Astrocyte (in vitro differentiated cells and primary cell): ENCODE results near the gene DSP. TPM values are rescaled to one million over a fixed set of nuclear protein-coding genes. Genes with fewer than 3 reads are reported as not detected.
A peak's percentile ranks its signal among the peaks of the same experiment; 100 is the strongest.

Source experiments
- DNase-seq: peaks from one replicate; pipeline ENCODE4 v3.0.0-alpha.2; 2010; ENCODE audit warnings: low read depth
- FAIRE-seq: peaks from 2 replicates; lab custom pipeline; 2011; peaks lifted over from hg19 to GRCh38; lab: Jason Lieb, UNC
- H2AFZ ChIP-seq: 2 replicates; pipeline ENCODE4 v1.6.0; 2012; ENCODE audit warnings: low read depth, low read length, inconsistent platforms
- H3K27ac ChIP-seq: 2 replicates; pipeline ENCODE4 v1.5.1; 2011; ENCODE audit warnings: low read depth, low read length, inconsistent platforms
- H3K27me3 ChIP-seq: 2 replicates; pipeline ENCODE4 v1.6.0; 2011; ENCODE audit warnings: low read length, inconsistent platforms; ENCODE audit not compliant: insufficient read depth
- H3K36me3 ChIP-seq: 2 replicates; pipeline ENCODE4 v1.5.1; 2011; ENCODE audit warnings: low read length, inconsistent platforms; ENCODE audit not compliant: insufficient read depth
- H3K4me1 ChIP-seq: 2 replicates; pipeline ENCODE4 v1.5.1; 2011; ENCODE audit warnings: low read length, inconsistent platforms; ENCODE audit not compliant: insufficient read depth
- H3K4me2 ChIP-seq: 2 replicates; pipeline ENCODE4 v1.6.0; 2012; ENCODE audit warnings: low read length, inconsistent platforms
- H3K4me3 ChIP-seq: 2 replicates; pipeline ENCODE4 v1.5.1; 2011; ENCODE audit warnings: low read depth, mild to moderate bottlenecking, low read length, inconsistent platforms; ENCODE audit not compliant: insufficient read depth
- H3K79me2 ChIP-seq: 2 replicates; pipeline ENCODE4 v1.6.0; 2012; ENCODE audit warnings: mild to moderate bottlenecking, low read length, inconsistent platforms; ENCODE audit not compliant: insufficient read depth
- H3K9ac ChIP-seq: 2 replicates; pipeline ENCODE4 v1.6.0; 2012; ENCODE audit warnings: mild to moderate bottlenecking, low read length, inconsistent platforms
- H3K9me3 ChIP-seq: 2 replicates; pipeline ENCODE4 v1.5.1; 2012; ENCODE audit warnings: low read depth, mild to moderate bottlenecking, low read length, inconsistent platforms; ENCODE audit not compliant: insufficient read depth
- H4K20me1 ChIP-seq: 2 replicates; pipeline ENCODE4 v1.6.0; 2012; ENCODE audit warnings: low read length, inconsistent platforms; ENCODE audit not compliant: insufficient read depth
- H3K27ac Mint-ChIP-seq: one replicate; pipeline ENCODE4 v1.8.0; 2021; ENCODE audit warnings: mild to moderate bottlenecking, mixed read lengths; ENCODE audit not compliant: unreplicated experiment
- H3K27me3 Mint-ChIP-seq: one replicate; pipeline ENCODE4 v1.8.0; 2021; ENCODE audit warnings: low read depth, mixed read lengths; ENCODE audit not compliant: unreplicated experiment
- H3K36me3 Mint-ChIP-seq: one replicate; pipeline ENCODE4 v1.8.0; 2021; ENCODE audit warnings: low read depth, mixed read lengths; ENCODE audit not compliant: unreplicated experiment
- H3K4me1 Mint-ChIP-seq: one replicate; pipeline ENCODE4 v1.8.0; 2021; ENCODE audit warnings: low read depth, mixed read lengths; ENCODE audit not compliant: unreplicated experiment
- H3K4me3 Mint-ChIP-seq: one replicate; pipeline ENCODE4 v1.8.0; 2021; ENCODE audit warnings: mild to moderate bottlenecking, moderate library complexity, mixed read lengths; ENCODE audit not compliant: unreplicated experiment
- H3K9me3 Mint-ChIP-seq: one replicate; pipeline ENCODE4 v1.8.0; 2021; ENCODE audit warnings: mild to moderate bottlenecking, mixed read lengths; ENCODE audit not compliant: unreplicated experiment
- EZH2 ChIP-seq: IDR thresholded peaks from 2 replicates; pipeline ENCODE4 v1.6.1; 2012; ENCODE audit warnings: mild to moderate bottlenecking, low read length, inconsistent platforms; ENCODE audit not compliant: insufficient read depth
- total RNA-seq: library from RNA; stranded (reverse); gene quantifications from 2 replicates; pipeline ENCODE4 v1.2.1, GENCODE V29; 2021
- TF ChIP-seq, protein P1 (sequence below): IDR thresholded peaks from 2 replicates; pipeline ENCODE4 v1.5.1; 2011; ENCODE audit warnings: low read depth, mild to moderate bottlenecking, inconsistent platforms, low read length, moderate library complexity; ENCODE audit not compliant: insufficient read depth

DSP gene
- total RNA-seq, 1 donor from 2014 or later = 468 TPM

DNA sequence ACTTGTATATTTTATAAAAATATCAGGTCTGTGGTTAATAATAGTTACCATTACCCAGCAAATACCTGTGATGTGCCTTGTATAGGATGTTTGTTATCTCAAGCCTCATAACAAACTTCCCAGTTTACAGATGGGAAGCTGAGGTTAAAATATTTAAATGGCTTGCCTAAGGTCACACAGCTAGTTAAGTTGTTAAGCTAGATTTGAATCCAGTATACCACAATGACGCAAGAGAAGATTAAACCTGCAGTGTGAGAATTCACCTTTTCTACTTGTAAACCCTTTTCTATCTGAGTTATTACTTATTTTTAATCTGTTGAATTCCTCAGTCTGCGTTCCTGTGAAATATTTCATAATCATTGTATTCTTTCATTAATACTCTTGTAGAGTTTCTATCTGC, 4.9 kb downstream of the DSP start:
- FAIRE-seq (no peak), DNase-seq (no peak)
- peaks cover 2% of the 10 kb centered on the region for H3K27me3 ChIP-seq
- peak overlapping the region; percentile 69 for H3K27ac Mint-ChIP-seq
- no peaks in the 10 kb centered on the region for H3K9me3 ChIP-seq
- H3K9ac ChIP-seq = no peak overlapping the region
- H3K27ac ChIP-seq = no peak overlapping the region
- peaks cover 8% of the 10 kb centered on the region for H3K4me1 ChIP-seq
- peaks cover 31% of the 10 kb centered on the region for H3K4me1 Mint-ChIP-seq
- H4K20me1 ChIP-seq = peaks cover 16% of the 10 kb centered on the region
- H3K4me3 ChIP-seq = no peak overlapping the region
- H3K4me2 ChIP-seq = no peak overlapping the region
- no peak overlapping the region for H2AFZ ChIP-seq
- H3K27me3 Mint-ChIP-seq = no peaks in the 10 kb centered on the region
- H3K79me2 ChIP-seq = peaks cover 96% of the 10 kb centered on the region
- TF ChIP-seq EZH2 = no peak
- TF ChIP-seq, protein P1, sequence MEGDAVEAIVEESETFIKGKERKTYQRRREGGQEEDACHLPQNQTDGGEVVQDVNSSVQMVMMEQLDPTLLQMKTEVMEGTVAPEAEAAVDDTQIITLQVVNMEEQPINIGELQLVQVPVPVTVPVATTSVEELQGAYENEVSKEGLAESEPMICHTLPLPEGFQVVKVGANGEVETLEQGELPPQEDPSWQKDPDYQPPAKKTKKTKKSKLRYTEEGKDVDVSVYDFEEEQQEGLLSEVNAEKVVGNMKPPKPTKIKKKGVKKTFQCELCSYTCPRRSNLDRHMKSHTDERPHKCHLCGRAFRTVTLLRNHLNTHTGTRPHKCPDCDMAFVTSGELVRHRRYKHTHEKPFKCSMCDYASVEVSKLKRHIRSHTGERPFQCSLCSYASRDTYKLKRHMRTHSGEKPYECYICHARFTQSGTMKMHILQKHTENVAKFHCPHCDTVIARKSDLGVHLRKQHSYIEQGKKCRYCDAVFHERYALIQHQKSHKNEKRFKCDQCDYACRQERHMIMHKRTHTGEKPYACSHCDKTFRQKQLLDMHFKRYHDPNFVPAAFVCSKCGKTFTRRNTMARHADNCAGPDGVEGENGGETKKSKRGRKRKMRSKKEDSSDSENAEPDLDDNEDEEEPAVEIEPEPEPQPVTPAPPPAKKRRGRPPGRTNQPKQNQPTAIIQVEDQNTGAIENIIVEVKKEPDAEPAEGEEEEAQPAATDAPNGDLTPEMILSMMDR = no peak
- no peaks in the 10 kb centered on the region for H3K9me3 Mint-ChIP-seq
- H3K36me3 Mint-ChIP-seq = peaks cover 26% of the 10 kb centered on the region
- peak overlapping the region; percentile 63 for H3K4me3 Mint-ChIP-seq
- H3K36me3 ChIP-seq = peaks cover 6% of the 10 kb centered on the region

DNA sequence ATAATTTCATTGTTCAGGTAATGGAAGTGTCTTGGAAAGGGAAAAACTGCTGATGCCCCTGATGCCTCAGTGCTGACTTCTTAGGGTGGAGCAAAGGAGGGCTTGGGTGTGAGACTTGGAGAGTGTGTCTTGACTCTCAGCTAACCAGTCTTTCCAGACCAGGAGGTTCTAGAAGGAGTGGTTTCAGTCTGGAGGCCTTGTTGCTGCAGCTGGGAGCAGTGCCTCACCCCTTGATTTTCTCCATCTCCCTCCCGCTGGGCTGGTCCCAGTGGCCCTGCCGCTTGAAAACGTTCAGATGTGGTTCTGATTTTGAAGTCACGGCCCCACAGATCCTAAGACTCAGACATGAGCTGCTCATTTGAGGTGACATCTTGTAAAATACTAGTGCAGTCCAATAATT, 5.4 kb downstream of the DSP start:
- Mint-ChIP-seq H3K4me3 (peak overlapping the region; percentile 63), H3K27me3 (no peaks in the 10 kb centered on the region), H3K36me3 (peaks cover 31% of the 10 kb centered on the region), H3K4me1 (peaks cover 35% of the 10 kb centered on the region), H3K9me3 (no peaks in the 10 kb centered on the region), H3K27ac (peak overlapping the region; percentile 69)
- Histone ChIP-seq H3K36me3 (peaks cover 6% of the 10 kb centered on the region), H3K27ac (no peak overlapping the region), H3K4me3 (no peak overlapping the region), H3K27me3 (peaks cover 2% of the 10 kb centered on the region), H3K4me1 (peaks cover 8% of the 10 kb centered on the region), H3K9me3 (no peaks in the 10 kb centered on the region), H3K4me2 (no peak overlapping the region), H4K20me1 (peaks cover 20% of the 10 kb centered on the region), H3K9ac (no peak overlapping the region), H2AFZ (no peak overlapping the region), H3K79me2 (peaks cover 96% of the 10 kb centered on the region)
- TF ChIP-seq, protein P1 = no peak
- TF ChIP-seq EZH2 = no peak
- FAIRE-seq (no peak), DNase-seq (no peak)

DNA sequence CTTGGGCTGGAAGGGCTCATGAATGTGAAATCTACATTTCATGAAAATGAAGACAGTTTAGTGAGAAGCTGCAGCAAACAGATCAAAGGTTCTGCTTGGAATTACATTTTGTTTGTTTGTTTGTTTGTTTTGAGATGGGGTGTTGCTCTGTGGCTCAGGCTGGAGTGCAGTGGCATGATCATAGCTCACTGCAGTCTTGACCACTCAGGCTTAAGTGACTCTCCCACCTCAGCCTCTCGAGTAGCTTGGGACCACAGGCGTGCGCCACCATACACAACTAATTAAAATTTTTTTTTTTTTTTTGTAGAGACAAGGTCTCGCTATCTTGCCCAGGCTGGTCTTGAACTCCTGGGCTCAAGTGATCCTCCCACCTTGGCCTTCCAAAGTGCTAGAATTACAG, 5.8 kb downstream of the DSP start:
- H3K4me2 ChIP-seq = no peak overlapping the region
- Mint-ChIP-seq H3K4me3 (peak overlapping the region; percentile 63), H3K27ac (peak overlapping the region; percentile 69), H3K4me1 (peaks cover 37% of the 10 kb centered on the region), H3K36me3 (peaks cover 33% of the 10 kb centered on the region), H3K9me3 (no peaks in the 10 kb centered on the region), H3K27me3 (no peaks in the 10 kb centered on the region)
- H3K36me3 ChIP-seq = peaks cover 6% of the 10 kb centered on the region
- peaks cover 2% of the 10 kb centered on the region for H3K27me3 ChIP-seq
- no peak overlapping the region for H3K27ac ChIP-seq
- H4K20me1 ChIP-seq = peaks cover 20% of the 10 kb centered on the region
- no peaks in the 10 kb centered on the region for H3K9me3 ChIP-seq
- no peak overlapping the region for H3K9ac ChIP-seq
- FAIRE-seq = no peak
- DNase-seq = no peak
- peaks cover 94% of the 10 kb centered on the region for H3K79me2 ChIP-seq
- no peak overlapping the region for H3K4me3 ChIP-seq
- no peak overlapping the region for H2AFZ ChIP-seq
- peaks cover 8% of the 10 kb centered on the region for H3K4me1 ChIP-seq
- TF ChIP-seq, protein P1 = no peak
- no peak for TF ChIP-seq EZH2
